ENCODE results near the gene SMARCC2.
"Not testable (repeated sequence)": the region's sequence is repeated elsewhere in the genome, so short reads cannot be mapped to it uniquely, and the experiment has no call there.

The SMARCC2 gene

DNA sequence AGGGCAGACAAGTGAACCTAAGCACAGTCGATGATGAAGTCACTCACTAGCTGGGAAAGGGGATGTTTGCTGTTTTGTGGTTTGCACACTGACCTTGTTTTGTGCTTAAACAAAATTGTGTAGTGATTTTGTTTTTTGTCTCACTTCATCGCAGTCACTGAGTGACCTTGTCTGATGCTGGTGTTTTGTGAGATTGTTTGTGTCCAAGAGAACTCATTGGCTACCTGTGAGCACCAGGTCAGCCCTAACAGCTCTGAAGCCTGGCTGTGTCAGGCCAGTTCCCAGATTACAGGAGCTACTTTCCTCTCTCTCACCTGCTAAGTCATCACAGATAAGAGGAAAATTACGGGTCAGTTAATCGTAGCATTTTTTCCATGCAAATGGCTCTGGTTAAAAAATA, 65.2 kb downstream of the SMARCC2 start:
- Histone ChIP-seq H3K4me3 (ENCODE audit: low read length) (no peak overlapping the region), H3K4me1 (ENCODE audit: control insufficient read depth, insufficient read depth, low read length) (peaks cover 29% of the 10 kb centered on the region)

DNA sequence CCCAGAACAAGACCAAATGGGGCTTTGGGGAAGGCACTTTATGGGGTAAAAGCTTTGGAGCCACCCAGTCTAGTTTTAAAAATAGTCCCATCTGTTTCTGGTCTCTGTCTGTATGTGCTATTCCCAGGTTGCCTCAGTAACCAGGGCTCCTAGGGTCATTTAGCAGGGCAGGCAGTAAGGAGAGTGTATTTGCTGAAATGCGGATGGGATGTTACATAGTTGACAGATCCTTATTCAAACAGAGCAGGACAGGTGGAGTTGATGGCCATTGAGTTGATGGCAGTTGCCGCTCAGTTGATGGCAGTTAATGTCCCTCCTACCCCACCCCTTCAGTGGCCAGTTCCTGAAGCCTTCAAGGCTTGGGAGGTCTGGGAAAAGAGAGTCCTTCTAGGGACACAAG, 66.6 kb downstream of the SMARCC2 start:
- Histone ChIP-seq H3K9ac (ENCODE audit: low read depth, low read length) (no peak overlapping the region), H3K4me2 (ENCODE audit: low read length) (no peak overlapping the region), H3K4me1 (ENCODE audit: control insufficient read depth, insufficient read depth, low read length) (peaks cover 35% of the 10 kb centered on the region), H3K9me3 (replicated peaks; ENCODE audit: low read length) (no peaks in the 10 kb centered on the region), H3K4me3 (ENCODE audit: low read length) (no peak overlapping the region), H3K27me3 (ENCODE audit: control insufficient read depth, insufficient read depth, low read length) (no peaks in the 10 kb centered on the region), H3K36me3 (ENCODE audit: insufficient read depth, low read length) (peaks cover 13% of the 10 kb centered on the region)

More for the DNA sequence above, 65.2 kb downstream of the SMARCC2 start:
- no peaks in the 10 kb centered on the region for H3K27me3 ChIP-seq (ENCODE audit: control insufficient read depth, insufficient read depth, low read length)
- H3K9me3 ChIP-seq (replicated peaks; ENCODE audit: low read length), result no peaks in the 10 kb centered on the region
- H3K9ac ChIP-seq (ENCODE audit: low read depth, low read length), result no peak overlapping the region
- H3K4me2 ChIP-seq (ENCODE audit: low read length), result no peak overlapping the region
- H3K36me3 ChIP-seq (ENCODE audit: insufficient read depth, low read length), result peaks cover 13% of the 10 kb centered on the region

DNA sequence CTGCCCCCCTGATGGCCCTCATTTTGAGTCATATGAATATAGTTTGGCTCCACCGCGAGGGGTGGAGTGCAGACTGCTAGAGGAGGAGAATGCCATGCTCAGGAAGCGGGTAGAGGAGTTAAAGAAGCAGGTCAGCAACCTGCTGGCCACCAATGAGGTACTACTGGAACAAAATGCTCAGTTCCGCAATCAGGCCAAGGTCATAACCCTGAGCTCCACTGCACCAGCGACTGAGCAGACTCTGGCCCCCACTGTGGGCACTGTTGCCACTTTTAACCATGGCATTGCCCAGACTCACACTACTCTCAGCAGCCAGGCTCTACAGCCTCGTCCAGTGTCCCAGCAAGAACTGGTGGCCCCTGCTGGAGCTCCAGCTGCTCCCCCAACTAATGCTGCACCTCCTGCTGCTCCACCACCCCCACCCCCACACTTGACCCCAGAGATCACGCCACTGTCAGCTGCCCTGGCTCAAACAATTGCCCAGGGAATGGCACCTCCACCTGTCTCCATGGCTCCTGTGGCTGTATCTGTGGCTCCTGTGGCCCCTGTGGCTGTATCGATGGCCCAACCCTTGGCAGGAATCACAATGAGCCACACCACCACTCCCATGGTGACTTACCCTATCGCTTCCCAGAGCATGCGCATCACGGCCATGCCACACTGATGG, 67.9 kb downstream of the SMARCC2 start:
- Histone ChIP-seq H3K4me1 (ENCODE audit: control insufficient read depth, insufficient read depth, low read length) (peaks cover 22% of the 10 kb centered on the region), H3K36me3 (ENCODE audit: insufficient read depth, low read length) (peaks cover 19% of the 10 kb centered on the region), H3K9me3 (replicated peaks; ENCODE audit: low read length) (no peaks in the 10 kb centered on the region), H3K9ac (ENCODE audit: low read depth, low read length) (no peak overlapping the region), H3K4me2 (ENCODE audit: low read length) (no peak overlapping the region), H3K4me3 (ENCODE audit: low read length) (no peak overlapping the region), H3K27me3 (ENCODE audit: control insufficient read depth, insufficient read depth, low read length) (no peaks in the 10 kb centered on the region)

- peak overlapping the region; percentile 36 for H3K4me3 ChIP-seq (ENCODE audit: low read length)
- H3K27me3 ChIP-seq (ENCODE audit: control insufficient read depth, insufficient read depth, low read length), result no peaks in the 10 kb centered on the region
- peak overlapping the region; percentile 88 for H3K4me2 ChIP-seq (ENCODE audit: low read length)
- peak overlapping the region; percentile 60 for H3K9ac ChIP-seq (ENCODE audit: low read depth, low read length)
- H3K9me3 ChIP-seq (replicated peaks; ENCODE audit: low read length), result no peaks in the 10 kb centered on the region
- H3K4me1 ChIP-seq (ENCODE audit: control insufficient read depth, insufficient read depth, low read length), result peaks cover 21% of the 10 kb centered on the region
- peaks cover 19% of the 10 kb centered on the region for H3K36me3 ChIP-seq (ENCODE audit: insufficient read depth, low read length)
Measured at GRCh38 chr12:56120158-56120846, 69.0 kb downstream of the SMARCC2 start.

- Histone ChIP-seq H3K4me3 (ENCODE audit: low read length) (peak overlapping the region; percentile 80), H3K27me3 (ENCODE audit: control insufficient read depth, insufficient read depth, low read length) (no peaks in the 10 kb centered on the region), H3K36me3 (ENCODE audit: insufficient read depth, low read length) (peaks cover 19% of the 10 kb centered on the region), H3K4me2 (ENCODE audit: low read length) (peak overlapping the region; percentile 88), H3K9me3 (replicated peaks; ENCODE audit: low read length) (no peaks in the 10 kb centered on the region), H3K4me1 (ENCODE audit: control insufficient read depth, insufficient read depth, low read length) (peaks cover 25% of the 10 kb centered on the region), H3K9ac (ENCODE audit: low read depth, low read length) (peak overlapping the region; percentile 97)
Measured at GRCh38 chr12:56119361-56119796, 69.9 kb downstream of the SMARCC2 start.

DNA sequence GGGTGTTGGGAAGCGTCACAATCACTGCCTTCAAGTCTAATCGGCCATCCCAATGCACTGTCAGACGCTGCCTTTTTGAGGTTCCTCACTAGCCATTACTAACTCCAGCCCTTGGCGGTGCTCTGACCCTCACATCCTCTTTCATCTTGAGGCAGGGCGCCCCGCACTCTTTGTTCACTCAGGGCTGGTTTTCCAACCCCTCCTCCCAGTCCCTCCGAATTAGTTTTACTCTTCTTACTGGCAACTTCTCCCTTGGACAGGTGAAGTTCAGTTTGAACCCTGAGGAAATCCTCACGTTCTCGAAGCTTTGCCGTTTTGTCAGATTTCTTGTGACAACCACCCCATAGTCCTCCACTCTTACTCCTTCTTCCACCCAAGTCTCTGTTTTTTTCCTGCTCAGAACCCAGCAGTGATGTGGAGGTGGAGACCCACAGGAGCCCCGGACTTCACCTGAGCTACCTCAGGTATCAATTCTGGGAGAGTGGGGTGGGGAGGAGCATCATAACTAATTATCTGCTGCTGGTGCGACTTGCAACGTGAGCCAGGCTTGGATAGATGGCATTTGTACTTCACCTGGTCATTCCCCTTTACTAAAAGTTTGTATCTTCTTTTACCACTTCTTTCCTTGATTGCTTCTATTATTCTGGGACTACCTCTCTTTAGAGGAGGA, 70.5 kb downstream of the SMARCC2 start:
- no peaks in the 10 kb centered on the region for H3K27me3 ChIP-seq (ENCODE audit: control insufficient read depth, insufficient read depth, low read length)
- H3K9ac ChIP-seq (ENCODE audit: low read depth, low read length), result peak overlapping the region; percentile 97
- H3K4me1 ChIP-seq (ENCODE audit: control insufficient read depth, insufficient read depth, low read length), result peaks cover 25% of the 10 kb centered on the region
- H3K4me2 ChIP-seq (ENCODE audit: low read length), result peak overlapping the region; percentile 88
- H3K36me3 ChIP-seq (ENCODE audit: insufficient read depth, low read length), result peaks cover 20% of the 10 kb centered on the region
- H3K9me3 ChIP-seq (replicated peaks; ENCODE audit: low read length), result no peaks in the 10 kb centered on the region
- peak overlapping the region; percentile 80 for H3K4me3 ChIP-seq (ENCODE audit: low read length)

DNA sequence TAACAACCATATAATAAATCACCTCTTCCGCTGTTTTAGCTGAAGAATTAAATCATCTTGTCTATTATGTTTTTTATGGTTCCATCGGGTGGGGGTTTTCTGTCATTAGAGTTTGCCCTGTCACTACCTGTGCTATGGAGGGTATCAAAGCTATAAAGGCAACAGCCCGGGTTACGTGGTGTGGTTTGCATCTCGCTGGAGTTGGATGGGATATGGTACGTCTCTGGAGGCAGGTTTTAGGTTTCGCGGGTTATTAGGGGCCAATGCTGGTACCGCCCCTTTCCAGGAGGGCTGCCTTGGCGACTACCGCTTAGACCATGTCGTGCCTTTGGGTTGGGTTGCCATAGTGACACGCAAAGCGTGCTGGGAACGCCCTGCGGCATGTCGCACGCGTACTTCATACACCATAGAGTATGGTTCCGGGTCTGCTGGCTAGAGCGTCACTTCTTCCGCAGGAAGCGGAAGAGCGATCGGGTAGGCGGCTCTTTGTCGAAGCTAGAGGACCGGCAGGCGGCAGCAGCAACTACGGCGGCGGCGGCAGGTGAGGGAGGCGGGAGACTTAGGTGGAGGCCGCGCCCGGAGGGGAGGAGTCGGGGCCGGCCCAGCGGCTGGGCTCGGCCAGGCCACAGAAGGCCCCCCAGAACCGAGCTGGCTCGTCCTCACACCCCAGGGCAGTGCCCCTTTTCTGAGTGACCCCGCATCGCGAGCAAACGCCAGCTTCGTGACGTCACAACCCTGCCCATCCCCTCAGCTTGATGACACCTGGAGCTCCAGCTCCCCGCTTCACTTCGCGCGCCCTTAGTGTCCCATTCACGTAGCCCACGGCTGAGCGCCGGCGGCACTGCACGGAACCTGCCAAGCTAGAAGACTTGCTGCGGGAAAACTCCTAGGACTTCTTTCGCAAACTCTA, 71.2 kb downstream of the SMARCC2 start, which contains the start of gene ZC3H10:
TSS of gene ZC3H10 (plus strand) at position 489 of the 910 bp plus-strand sequence. CDS start 2,297 bp downstream, outside the sequence.
- H3K4me2 ChIP-seq (ENCODE audit: low read length), result peak within 1 kb of the TSS; percentile 88
- peak within 1 kb of the TSS; percentile 80 for H3K4me3 ChIP-seq (ENCODE audit: low read length)
- no peaks in the 10 kb centered on the region for H3K9me3 ChIP-seq (replicated peaks; ENCODE audit: low read length)
- peaks cover 24% of the 10 kb centered on the region for H3K36me3 ChIP-seq (ENCODE audit: insufficient read depth, low read length)
- H3K4me1 ChIP-seq (ENCODE audit: control insufficient read depth, insufficient read depth, low read length), result peaks cover 25% of the 10 kb centered on the region
- no peaks in the 10 kb centered on the region for H3K27me3 ChIP-seq (ENCODE audit: control insufficient read depth, insufficient read depth, low read length)
- H3K9ac ChIP-seq (ENCODE audit: low read depth, low read length), result peak within 1 kb of the TSS; percentile 97

DNA sequence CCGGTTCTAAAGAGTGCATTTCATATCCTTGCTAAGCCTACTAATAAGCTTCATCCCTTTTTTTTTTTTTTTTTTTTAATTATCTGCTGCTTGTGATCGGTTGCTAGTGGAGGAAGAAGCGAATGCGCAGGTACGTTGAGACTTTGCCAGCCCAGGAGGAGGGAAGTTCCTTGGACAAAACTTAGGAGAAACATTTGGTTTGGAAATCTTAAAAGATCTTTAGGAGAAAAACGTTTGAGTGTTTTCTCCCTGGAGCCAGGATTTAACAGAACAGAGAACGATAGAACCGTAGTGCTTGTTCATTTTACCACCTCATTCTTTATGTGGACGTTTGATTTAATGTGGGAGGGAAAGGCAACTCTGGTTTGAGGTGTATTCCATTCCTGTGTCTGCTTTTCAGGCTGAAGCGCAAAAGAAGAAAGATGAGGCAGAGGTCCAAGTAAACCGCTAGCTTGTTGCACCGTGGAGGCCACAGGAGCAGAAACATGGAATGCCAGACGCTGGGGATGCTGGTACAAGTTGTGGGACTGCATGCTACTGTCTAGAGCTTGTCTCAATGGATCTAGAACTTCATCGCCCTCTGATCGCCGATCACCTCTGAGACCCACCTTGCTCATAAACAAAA, 72.1 kb downstream of the SMARCC2 start:
- H3K4me2 ChIP-seq (ENCODE audit: low read length), result peak overlapping the region; percentile 80
- peaks cover 25% of the 10 kb centered on the region for H3K4me1 ChIP-seq (ENCODE audit: control insufficient read depth, insufficient read depth, low read length)
- H3K9ac ChIP-seq (ENCODE audit: low read depth, low read length), result peak overlapping the region; percentile 97
- peak overlapping the region; percentile 80 for H3K4me3 ChIP-seq (ENCODE audit: low read length)
- H3K27me3 ChIP-seq (ENCODE audit: control insufficient read depth, insufficient read depth, low read length); H3K9me3 ChIP-seq (replicated peaks; ENCODE audit: low read length): not testable (repeated sequence)
- H3K36me3 ChIP-seq (ENCODE audit: insufficient read depth, low read length), result peaks cover 27% of the 10 kb centered on the region

DNA sequence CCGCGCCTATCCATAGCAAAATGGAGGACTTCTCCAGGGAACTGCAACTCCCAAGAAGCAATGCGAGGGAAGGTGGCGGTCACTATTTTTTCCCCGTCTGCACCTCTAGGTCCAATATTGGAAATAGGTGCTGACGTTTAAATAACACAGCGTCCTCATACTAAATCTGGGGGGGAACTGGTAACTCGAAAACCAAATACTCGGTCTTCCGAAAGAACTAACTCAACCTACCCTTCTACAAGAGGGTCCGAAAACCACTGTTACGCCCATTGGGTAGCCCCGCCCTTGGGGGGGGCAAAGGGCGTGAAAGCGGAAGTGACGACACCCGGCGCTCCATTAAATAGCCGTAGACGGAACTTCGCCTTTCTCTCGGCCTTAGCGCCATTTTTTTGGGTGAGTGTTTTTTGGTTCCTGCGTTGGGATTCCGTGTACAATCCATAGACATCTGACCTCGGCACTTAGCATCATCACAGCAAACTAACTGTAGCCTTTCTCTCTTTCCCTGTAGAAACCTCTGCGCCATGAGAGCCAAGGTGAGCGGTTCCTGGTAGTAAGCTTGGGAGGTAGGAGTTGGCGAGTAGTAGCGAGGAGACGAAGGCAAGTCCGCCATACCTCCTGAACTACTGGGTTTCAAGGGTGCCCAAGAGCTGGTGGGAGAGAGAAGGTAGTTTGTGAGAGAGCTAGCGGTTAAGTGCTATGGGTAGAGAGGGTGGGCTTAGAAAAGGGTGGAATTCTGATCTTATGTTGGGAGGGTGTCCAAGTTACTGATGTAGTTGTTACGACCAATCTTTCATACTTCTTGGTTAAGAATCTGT, 72.8 kb downstream of the SMARCC2 start, which contains the start of gene RPL41:
TSS of gene RPL41 (plus strand) at position 367 of the 815 bp plus-strand sequence.
- peaks cover 30% of the 10 kb centered on the region for H3K36me3 ChIP-seq (ENCODE audit: insufficient read depth, low read length)
- peak within 1 kb of the TSS; percentile 71 for H3K4me3 ChIP-seq (ENCODE audit: low read length)
- H3K4me2 ChIP-seq (ENCODE audit: low read length), result peak within 1 kb of the TSS; percentile 80
- no peaks in the 10 kb centered on the region for H3K9me3 ChIP-seq (replicated peaks; ENCODE audit: low read length)
- H3K27me3 ChIP-seq (ENCODE audit: control insufficient read depth, insufficient read depth, low read length), result no peaks in the 10 kb centered on the region
- peak within 1 kb of the TSS; percentile 97 for H3K9ac ChIP-seq (ENCODE audit: low read depth, low read length)
- H3K4me1 ChIP-seq (ENCODE audit: control insufficient read depth, insufficient read depth, low read length), result peaks cover 25% of the 10 kb centered on the region

- H3K4me3 ChIP-seq (ENCODE audit: low read length), result peak overlapping the region; percentile 71
- H3K9ac ChIP-seq (ENCODE audit: low read depth, low read length), result peak overlapping the region; percentile 97
- H3K27me3 ChIP-seq (ENCODE audit: control insufficient read depth, insufficient read depth, low read length), result no peaks in the 10 kb centered on the region
- peaks cover 24% of the 10 kb centered on the region for H3K4me1 ChIP-seq (ENCODE audit: control insufficient read depth, insufficient read depth, low read length)
- peaks cover 32% of the 10 kb centered on the region for H3K36me3 ChIP-seq (ENCODE audit: insufficient read depth, low read length)
- no peaks in the 10 kb centered on the region for H3K9me3 ChIP-seq (replicated peaks; ENCODE audit: low read length)
- peak overlapping the region; percentile 80 for H3K4me2 ChIP-seq (ENCODE audit: low read length)
Measured at GRCh38 chr12:56115329-56115728, 74.0 kb downstream of the SMARCC2 start.

Measured in skeletal muscle satellite cell (primary cell).